Fibroblast of pulmonary artery (primary cell): ENCODE results near the gene TTC19.

Experiments used
- DNase-seq: peaks from one replicate; pipeline ENCODE4 v3.0.0-alpha.2; 2010; ENCODE audit warnings: low read depth
- H3K4me3 ChIP-seq: replicated peaks from 2 replicates; pipeline ENCODE4 v1.5.1; 2011; ENCODE audit warnings: low read depth, mild to moderate bottlenecking, control low read depth, low read length, moderate library complexity
- TF ChIP-seq, protein P1 (sequence below): IDR thresholded peaks from 2 replicates; pipeline ENCODE4 v1.5.1; 2011; ENCODE audit warnings: mild to moderate bottlenecking, control low read depth, low read length, inconsistent platforms; ENCODE audit errors: missing control alignments

Gene TTC19, protein sequence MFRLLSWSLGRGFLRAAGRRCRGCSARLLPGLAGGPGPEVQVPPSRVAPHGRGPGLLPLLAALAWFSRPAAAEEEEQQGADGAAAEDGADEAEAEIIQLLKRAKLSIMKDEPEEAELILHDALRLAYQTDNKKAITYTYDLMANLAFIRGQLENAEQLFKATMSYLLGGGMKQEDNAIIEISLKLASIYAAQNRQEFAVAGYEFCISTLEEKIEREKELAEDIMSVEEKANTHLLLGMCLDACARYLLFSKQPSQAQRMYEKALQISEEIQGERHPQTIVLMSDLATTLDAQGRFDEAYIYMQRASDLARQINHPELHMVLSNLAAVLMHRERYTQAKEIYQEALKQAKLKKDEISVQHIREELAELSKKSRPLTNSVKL

DNA sequence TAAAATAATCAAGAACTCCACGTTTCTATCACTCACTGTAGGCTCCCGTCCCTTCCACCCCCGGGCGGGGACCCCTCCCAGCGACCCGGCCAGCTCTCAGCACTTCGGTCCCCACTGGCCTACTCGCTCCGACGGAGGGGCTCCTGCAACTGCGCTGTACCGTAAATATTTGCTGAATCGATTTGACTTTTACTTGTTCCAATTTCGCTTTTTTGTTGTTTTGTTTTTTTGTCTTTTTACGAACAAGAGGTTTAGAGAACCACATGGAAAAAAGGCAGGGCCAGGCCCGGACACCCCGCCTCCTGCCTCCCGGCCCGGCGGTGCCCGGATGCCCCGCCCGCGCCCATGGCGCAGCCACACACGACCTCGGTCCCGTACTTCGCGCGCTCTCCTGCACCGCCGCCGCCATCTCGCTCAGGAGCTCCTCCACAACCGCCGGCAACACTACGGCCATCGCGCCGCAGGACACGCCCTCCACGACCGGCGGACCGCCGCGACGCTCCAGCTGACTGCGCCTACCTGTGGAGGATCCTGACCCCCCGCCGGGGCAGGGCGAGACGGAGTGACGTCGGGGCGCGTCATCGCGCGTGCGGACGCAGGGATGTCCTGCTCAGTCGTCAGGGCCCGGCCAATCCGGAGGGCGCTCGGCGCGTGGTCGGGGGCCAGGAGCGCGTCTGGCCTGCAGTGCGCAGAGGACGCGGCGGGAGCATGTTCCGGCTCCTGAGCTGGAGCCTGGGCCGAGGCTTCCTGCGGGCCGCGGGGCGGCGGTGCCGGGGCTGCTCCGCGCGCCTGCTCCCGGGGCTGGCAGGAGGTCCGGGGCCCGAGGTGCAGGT, at the start of gene TTC19, which contains the start of gene ZSWIM7:
Gene TTC19, plus strand, starts transcription at position 684 of the 833 bp plus-strand sequence. Its CDS starts 25 bp downstream, at position 709.
Gene ZSWIM7, minus strand, starts transcription at position 564 of the 833 bp plus-strand sequence. Its CDS starts 110 bp downstream, at position 454.
- H3K4me3 ChIP-seq: peak within 1 kb of the TSS; percentile 74
- peak; percentile 95 for DNase-seq
- TF ChIP-seq, protein P1, sequence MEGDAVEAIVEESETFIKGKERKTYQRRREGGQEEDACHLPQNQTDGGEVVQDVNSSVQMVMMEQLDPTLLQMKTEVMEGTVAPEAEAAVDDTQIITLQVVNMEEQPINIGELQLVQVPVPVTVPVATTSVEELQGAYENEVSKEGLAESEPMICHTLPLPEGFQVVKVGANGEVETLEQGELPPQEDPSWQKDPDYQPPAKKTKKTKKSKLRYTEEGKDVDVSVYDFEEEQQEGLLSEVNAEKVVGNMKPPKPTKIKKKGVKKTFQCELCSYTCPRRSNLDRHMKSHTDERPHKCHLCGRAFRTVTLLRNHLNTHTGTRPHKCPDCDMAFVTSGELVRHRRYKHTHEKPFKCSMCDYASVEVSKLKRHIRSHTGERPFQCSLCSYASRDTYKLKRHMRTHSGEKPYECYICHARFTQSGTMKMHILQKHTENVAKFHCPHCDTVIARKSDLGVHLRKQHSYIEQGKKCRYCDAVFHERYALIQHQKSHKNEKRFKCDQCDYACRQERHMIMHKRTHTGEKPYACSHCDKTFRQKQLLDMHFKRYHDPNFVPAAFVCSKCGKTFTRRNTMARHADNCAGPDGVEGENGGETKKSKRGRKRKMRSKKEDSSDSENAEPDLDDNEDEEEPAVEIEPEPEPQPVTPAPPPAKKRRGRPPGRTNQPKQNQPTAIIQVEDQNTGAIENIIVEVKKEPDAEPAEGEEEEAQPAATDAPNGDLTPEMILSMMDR: no peak

DNA sequence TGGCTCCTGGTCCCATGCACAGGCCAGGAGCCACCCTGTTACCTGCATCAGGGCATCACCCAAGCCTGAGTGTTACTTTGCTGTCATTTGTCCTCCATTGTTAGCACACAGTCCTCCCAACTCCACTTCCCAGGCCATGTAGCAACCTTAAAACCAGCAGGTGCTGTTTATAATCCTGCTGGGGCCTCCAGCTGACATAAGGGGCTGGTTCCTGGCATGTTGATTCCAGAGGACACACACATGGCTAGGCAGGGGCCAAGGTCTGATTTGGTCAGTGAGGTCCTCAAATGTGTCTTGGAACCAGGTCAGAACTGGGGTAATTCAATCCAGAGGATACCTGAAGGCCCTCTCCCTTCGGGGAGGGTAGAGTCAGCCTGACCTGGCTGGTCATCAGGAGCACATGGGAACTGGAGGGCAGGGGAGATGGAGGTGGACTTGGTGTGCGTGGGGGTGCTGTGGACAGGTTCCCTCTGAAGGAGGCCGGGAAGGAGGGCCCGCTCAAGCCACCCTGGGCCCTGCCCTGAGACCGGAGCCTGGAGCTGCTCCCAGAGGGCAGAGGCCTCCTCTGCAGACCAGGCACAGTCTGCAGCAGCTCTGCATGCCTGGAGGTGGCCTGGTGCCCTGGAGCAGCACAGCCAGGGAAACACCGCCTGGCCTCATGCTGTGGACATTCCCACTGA, 48.1 kb upstream of the TTC19 start:
- TF ChIP-seq, protein P1: no peak
- H3K4me3 ChIP-seq: no peak overlapping the region
- DNase-seq: no peak

DNA sequence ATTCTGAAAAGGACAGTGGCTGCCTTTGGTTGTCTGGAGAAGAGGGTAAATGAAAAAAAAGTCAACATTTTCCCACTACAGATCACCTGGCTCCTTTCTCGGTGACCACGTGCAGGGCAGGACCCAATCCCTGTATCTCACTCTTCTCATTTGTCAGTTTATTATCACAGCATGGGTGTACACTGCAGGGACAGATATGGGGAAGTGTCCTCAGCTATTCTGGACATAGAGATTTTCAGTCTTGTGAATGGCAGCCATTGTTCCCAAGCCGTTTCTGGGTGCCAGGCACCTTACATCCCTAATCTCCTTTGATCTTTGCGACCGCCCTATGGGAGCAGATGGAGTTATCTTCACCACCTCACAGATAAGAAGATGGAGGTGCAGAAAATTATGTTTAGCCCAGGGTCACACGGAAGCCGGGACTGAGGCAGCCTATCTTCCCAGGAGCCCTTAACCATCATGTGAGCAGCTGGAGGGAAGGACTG, 47.5 kb upstream of the TTC19 start:
- H3K4me3 ChIP-seq: no peak overlapping the region
- TF ChIP-seq, protein P1: no peak
- DNase-seq: no peak

DNA sequence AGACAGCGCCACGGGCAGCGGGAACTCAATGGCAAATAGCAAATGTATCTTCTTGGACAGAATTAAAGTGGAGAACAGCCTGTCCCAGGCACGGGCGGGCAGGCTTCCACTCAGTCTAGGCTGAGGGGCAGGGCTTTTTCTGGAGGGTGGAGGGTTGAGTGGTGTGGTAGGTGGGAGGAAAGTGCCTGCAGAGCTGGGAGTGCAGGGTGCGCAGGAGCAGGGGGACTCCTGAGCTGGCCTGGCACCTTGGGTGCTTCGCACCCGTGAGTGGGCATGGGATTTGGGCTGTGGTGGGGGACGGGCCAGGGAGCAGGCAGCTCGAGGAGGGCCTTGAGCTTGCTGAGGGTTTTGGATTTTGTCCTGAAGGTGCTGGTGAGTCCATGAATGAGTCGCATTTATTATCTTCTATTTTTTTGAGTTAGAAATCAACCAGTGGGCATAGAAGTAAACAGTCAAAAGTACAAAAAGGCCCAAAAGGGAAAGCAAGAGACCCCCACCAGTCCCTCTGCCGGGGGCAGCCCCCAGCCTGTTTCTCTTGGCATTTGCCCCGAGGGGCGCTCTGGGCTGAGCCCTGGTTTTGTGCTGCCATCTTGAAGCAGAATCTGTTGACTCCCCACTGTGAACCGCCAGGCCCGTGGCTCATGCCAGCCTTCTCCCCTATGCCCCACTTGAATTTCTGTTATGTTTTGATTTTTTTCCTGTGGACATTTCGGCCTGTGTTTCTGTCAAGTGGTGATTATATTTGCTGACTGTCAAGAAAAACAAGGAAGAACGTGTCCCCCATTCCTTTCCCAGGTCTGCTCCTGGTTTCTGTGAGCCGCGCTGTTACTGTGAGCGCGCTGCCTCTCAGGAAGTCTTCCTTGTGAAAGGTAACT, 46.5 kb upstream of the TTC19 start:
- no peak for DNase-seq
- no peak overlapping the region for H3K4me3 ChIP-seq
- TF ChIP-seq, protein P1: no peak

DNA sequence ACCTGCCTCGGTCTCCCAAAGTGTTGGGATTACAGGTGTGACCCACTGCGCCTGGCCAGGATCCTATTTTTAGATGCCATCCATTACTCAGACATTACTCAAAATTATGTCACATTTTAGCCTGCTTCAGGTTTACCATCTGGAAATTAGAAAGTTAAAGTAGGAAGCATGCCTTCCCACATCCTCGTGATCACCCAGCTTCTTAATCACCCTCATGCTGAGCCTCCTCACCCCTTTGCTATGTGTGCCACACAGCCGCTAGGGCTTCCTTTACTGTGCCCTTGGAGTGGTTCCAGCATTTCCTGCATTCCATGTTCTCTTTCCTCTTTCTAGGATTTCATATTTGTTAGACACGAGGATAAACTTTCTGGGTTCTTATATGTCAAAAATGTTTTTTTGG, 45.4 kb upstream of the TTC19 start:
- no peak overlapping the region for H3K4me3 ChIP-seq
- peak; percentile 85 for DNase-seq
- TF ChIP-seq, protein P1: no peak
